Stomach (tissue), 4 donors: ENCODE measurements around the gene STARD3.

ENCODE experiments used
- EP300 ChIP-seq: sonication (generic); formaldehyde crosslinking; IDR thresholded peaks from one replicate; pipeline ENCODE4 v1.6.1; 2017; ENCODE audit warnings: antibody characterized with exemption
- POLR2A ChIP-seq, 4 donors: fragments of 450-650 bp; IDR thresholded peaks; one replicate each; pipeline ENCODE4 v1.6.1; 2016; ENCODE audit warnings: antibody characterized with exemption in 4 of 4, control low read depth in 2 of 4, mild to moderate bottlenecking in 1 of 4, moderate library complexity in 1 of 4
- POLR2AphosphoS5 ChIP-seq, 3 donors: sonication (generic); formaldehyde crosslinking; IDR thresholded peaks; one replicate each; pipeline ENCODE4 v1.6.1; 2016; ENCODE audit warnings: antibody characterized with exemption in 3 of 3
- TF ChIP-seq, protein P1 (sequence below), 7 experiments: fragments of 450-650 bp in 4 of 7; fragments of 200-600 bp in 3 of 7; sonication (generic) in 3 of 7; IDR thresholded peaks; one replicate each; pipeline ENCODE4 v1.5.1; 2016 to 2019; ENCODE audit warnings: antibody characterized with exemption in 7 of 7, control low read depth in 2 of 7, mild to moderate bottlenecking in 1 of 7

DNA sequence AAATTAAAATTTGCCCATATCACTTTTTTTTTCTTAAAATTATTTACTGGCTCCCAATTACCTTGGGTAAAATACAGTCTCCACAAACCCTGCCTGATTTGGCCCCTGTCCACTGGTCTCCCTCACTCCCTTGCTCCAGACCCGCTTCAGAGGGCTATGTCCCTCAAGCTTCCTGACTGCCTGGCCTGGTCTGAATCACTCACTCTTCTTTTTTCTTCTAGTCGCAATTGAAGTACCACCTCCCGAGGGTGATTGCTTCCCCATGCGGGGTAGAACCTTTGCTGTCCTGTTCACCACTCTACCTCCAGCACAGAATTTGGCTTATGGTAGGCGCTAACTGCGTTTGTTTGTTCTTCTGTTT is 51.5 kb downstream of the STARD3 start:
- TF ChIP-seq, protein P1, sequence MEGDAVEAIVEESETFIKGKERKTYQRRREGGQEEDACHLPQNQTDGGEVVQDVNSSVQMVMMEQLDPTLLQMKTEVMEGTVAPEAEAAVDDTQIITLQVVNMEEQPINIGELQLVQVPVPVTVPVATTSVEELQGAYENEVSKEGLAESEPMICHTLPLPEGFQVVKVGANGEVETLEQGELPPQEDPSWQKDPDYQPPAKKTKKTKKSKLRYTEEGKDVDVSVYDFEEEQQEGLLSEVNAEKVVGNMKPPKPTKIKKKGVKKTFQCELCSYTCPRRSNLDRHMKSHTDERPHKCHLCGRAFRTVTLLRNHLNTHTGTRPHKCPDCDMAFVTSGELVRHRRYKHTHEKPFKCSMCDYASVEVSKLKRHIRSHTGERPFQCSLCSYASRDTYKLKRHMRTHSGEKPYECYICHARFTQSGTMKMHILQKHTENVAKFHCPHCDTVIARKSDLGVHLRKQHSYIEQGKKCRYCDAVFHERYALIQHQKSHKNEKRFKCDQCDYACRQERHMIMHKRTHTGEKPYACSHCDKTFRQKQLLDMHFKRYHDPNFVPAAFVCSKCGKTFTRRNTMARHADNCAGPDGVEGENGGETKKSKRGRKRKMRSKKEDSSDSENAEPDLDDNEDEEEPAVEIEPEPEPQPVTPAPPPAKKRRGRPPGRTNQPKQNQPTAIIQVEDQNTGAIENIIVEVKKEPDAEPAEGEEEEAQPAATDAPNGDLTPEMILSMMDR (IDR thresholded peaks at IDR 0.05): no peak
- no peak for TF ChIP-seq EP300
- TF ChIP-seq POLR2AphosphoS5 (IDR thresholded peaks at IDR 0.05): no peak
- no peak for TF ChIP-seq POLR2A (IDR thresholded peaks at IDR 0.05)
